ENCODE data around the gene ADGB.
"Not testable (repeated sequence)": the region's sequence is repeated elsewhere in the genome, so short reads cannot be mapped to it uniquely, and the experiment has no call there.

Gene ADGB

DNA sequence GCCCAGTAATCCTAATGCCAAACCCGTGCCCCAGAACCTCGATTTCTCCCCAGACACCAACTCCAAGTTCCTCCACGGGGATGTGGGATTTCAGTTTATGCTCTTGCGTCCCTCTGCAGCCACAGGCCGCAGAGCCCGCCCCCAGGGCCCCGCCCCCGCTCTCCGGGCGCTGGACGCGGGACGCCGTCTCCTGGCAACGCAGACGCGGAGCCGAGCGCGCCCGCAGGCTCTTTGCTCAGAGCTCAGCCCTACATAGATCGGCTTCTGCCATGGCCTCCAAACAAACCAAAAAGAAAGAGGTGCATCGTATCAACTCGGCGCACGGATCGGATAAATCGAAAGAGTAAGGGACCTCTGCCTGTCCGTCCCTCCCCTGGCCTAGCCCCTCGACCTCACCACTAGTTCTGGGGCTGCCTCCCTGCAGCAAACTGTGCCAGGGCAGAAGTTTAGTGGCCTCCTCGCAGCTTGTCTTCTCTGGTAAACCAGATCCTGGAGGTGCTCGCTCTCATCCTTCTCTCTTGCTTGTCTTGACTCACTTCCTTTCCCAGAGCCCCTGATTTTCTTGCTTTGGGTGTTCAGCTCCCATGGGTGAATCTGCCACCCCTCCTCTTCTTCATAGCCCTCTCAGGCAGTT, at the start of gene ADGB:
TSS of gene ADGB (plus strand) at position 201 of the 634 bp plus-strand sequence. CDS start at position 270, 69 bp downstream.
- peak; percentile 24 for DNase-seq (ENCODE audit: low spot score)

DNA sequence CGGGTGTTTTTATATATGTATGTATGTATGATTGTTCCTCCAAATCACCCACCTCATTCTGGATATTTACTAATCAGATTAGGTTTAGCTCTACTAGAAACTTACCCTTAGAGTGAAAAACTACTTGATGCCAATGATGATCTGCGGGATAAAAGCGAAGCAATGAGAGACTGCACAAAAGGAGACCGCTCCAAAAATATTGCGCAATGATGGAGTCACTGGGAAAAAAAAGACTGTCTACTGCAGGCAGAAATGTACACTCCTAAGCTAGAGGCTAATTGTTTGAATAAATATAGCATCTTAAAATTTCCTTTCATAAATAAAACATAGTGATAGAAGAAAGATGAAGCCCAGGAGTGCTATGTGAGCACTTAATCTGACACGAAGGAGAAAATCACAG, 47.9 kb upstream of the ADGB start:
- no peak for DNase-seq (ENCODE audit: low spot score)

DNA sequence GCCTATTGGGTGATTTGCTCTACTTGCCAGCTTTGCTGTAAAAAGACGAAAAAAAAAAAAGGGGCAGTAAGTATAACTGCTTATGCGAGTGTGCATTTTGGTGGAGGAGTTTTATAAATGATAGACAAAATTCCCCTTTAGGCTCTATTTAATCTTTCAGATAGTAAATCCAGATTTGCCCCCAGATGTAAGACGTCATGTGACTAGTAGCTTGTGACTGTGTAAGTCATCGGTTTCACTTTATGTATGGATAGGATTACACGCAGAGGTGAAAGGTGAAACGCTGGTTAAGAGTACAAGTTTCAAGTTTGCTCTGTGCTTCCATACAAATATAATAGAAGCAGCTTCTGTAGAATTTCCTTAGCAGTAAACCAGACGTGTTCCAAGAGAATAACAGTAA, 47.2 kb upstream of the ADGB start:
- DNase-seq (ENCODE audit: low spot score), result no peak

DNA sequence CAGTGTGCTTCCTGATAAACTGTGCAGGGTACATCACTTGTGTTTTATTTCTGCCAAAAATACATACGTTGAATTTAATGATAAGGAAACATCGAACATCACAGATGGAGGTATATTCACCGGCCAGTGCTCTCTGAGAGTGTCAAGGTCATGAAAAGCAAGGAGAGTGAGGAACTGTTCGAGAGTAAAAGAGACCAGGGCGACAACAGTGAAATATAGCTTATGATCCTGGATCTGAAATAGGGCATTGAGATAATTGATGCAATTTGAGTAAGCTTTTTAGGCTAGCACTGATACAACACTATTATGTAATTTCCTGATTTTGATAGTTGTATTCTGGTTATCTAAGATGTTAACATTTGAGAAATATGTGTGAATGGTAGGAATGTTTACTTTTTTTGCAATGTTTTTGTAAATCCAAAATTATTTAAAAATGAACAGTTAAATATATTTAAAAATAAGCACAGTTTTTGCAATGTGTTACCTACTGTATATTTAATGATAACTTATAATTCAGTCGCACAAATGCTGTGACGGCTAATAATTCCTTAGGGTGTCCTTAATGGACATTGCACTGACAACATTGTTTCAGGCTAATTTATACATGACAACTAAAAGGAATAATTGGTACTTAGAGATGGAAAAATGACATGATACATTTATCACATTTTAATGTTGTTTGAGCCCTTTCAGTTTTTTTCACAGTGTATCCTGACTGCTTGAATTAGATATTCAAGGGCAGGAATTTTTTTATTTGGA, 45.2 kb upstream of the ADGB start:
- no peak for DNase-seq (ENCODE audit: low spot score)

DNA sequence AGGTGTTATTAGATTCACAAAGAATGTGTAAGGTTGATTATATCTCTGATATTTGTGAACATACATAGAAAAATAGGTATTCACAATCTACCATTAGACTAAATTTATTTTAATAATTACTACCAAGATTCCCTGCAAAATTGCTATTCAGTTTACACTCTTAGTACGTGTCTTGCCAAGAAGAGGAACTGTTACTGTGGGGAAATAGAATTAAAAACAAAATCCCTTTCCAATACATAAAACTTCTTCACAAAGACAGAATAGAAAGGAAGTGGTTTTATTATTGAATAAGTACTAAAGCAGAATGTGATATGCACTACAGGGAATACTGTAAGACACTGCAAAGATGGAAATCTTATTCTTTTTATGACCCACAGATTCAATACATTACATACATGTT, 38.2 kb upstream of the ADGB start:
- no peak for DNase-seq (ENCODE audit: low spot score)

DNA sequence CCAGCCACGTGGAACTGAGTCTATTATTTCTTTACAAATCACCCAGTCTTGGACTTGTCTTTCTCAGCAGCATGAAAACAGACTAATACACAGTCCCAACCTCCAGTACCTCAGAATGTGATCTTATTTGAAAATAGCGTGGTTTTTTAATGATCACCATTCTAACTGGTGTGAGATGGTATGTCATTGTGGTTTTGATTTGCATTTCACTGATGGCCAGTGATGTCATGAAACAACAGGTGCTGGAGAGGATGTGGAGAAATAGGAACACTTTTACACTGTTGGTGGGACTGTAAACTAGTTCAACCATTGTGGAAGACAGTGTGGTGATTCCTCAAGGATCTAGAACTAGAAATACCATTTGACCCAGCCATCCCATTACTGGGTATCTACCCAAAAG, 32.1 kb upstream of the ADGB start:
- DNase-seq (ENCODE audit: low spot score), result not testable (repeated sequence)

DNA sequence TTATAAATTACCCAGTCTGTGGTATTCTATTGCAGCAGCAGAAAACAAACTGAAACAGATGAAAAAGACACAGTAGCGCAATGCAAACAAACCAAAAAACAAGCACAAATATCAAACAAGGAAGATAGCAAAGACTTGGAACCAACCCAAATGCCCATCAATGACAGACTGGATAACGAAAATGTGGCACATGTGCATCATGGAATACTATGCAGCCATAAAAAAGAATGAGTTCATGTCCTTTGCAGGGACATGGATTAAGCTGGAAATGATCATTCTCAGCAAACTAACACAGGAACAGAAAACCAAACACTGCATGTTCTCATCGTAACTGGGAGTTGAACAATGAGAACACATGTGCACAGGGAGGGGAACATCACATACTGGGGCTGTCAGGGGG, 30.2 kb upstream of the ADGB start:
- DNase-seq (ENCODE audit: low spot score), result not testable (repeated sequence)

DNA sequence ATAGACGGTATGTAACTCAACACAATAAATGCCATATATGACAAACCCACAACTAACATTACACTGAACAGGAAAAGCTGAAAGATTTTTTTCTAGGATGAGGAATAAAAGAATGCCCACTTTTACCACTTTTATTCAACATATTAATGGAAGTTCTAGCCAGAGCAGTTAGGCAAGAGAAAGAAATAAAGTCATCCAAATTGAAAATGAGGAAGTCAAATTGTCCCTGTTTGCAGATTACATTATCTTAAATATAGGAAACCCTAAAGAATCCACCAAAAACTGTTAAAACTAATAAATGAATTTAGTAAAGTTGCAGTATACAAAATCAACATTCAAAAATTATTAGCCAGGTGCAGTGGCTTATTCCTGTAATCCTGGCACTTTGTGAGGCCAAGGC, 24.6 kb upstream of the ADGB start:
- no peak for DNase-seq (ENCODE audit: low spot score)

DNA sequence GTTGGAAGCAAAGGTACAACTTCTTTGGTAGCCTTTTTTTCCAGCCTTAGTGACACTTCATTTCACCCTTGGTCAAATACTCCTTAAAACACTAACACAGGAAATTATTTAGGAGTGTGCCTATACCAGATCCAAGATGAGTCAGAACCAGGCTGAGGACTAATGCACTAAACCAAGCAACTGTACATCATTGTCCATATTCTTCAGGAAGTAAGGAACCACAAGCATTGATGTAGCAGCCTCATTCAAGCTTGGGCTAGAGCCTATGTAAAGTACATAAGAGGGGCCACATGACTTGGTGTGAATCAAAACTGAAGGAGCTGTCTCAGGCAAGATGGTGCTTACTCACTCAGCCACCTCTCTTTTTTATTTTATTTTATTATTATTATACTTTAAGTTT, 20.7 kb upstream of the ADGB start:
- no peak for DNase-seq (ENCODE audit: low spot score)

DNA sequence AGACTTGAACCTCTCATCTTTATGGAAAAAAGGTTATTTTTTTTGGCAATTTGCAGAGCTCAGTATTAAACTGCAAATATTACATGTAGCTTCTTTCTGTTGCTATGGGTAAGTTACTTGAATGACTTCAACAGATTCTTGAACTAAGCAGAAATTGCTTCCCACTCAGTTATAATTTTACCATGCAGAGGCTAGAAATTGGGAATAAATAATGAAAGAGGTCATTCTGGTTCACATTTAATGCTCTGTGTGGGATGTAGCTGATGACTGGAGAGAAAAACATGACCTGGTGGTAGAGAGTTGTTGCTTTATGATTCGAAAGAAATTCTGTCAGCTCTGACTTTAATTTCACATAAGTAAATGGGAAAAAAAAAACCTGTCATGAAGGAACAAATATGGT, 16.8 kb upstream of the ADGB start:
- no peak for DNase-seq (ENCODE audit: low spot score)

DNA sequence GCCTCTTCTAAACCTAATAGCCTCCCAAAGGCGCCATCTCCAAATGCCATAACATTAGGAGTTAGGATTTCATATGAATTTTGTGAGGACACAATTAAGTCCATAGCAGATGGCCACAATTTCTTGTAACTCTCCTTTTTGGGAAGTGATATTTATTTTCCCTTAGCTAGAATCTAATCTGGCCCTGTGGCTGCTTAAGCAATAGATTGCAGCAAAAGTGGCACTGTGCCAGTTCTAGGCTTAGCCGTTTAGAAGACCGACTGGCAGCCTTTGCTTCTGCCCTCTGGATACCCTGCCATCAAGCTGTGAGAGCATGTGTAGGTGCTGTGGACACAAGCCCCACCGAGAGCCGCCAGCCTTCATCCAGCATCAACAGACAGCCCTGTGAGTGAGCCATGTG, 15.9 kb upstream of the ADGB start:
- DNase-seq (ENCODE audit: low spot score), result peak; percentile 40

DNA sequence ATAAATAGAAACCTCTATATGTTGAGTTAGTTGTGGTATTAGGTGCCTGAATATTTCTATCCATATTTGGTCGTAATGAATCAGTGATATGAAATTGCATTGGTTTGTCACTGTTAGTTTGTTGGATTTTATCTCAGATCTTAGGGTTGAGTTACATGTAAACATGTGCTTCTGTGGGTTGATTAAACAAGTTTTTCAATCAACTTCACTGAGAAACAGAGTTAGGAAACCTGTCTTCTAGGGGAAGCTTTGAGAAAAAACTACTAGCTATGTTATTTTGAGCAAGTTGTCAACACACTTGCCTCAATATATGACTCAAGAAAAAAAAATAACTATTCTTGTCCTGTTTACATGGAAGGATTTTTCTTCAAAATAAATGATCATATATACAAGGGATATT, 14.8 kb upstream of the ADGB start:
- DNase-seq (ENCODE audit: low spot score), result no peak

DNA sequence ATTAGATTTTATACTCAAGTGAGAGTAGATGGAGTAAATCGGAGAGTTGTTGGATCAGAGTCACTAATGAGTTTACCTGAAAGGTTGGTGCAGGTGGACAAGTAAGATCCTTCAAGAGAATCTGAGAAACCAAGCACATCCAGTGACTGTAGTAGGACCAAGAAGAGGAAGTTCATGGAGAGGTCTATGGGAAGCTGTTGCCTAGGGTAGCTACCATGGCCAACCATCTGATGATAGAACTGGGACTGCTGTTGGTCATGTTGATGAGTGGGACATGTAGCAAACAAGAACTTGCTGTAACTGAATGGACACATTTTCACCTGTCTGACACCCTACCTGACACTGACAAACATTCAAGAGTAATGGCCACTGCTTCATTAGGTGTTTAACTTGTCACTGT, 11.3 kb upstream of the ADGB start:
- DNase-seq (ENCODE audit: low spot score), result no peak

DNA sequence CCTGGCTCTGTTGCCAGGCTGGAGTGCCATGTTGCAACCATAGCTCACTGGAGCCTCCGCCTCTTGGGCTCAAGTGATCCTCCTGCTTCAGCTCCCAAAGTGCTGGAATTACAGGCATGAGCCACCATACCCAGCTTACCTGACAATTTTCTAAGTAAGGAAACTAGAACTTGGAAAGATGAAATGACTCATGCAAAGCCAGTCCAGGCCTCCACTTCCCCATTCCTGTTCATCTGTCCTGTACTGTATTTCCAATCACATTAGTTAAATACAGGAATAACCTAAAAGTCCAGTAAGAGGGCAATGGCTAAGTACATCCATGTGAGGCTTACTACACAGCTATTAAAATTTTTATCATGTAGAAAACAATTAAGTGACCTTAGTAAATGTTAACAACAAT, 8.3 kb upstream of the ADGB start:
- no peak for DNase-seq (ENCODE audit: low spot score)

DNA sequence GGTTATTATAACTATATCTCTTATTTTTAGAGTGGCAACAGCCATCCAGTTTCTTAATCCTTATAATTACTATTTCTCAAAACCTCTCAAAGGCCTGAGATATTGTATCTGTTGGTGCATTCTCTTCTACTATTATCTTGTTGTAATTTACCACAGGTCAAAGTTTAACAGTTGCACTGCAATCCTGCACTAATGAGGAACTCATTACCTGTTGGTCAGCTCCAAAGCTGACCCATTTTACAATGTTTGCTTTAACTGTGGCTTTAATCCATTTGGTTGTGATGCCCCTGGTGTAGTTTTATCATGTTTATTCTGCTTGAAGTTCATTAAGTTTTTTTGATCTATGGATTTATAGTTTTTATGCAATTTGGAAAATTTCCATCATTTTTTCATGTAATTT, 6.3 kb upstream of the ADGB start:
- no peak for DNase-seq (ENCODE audit: low spot score)

DNA sequence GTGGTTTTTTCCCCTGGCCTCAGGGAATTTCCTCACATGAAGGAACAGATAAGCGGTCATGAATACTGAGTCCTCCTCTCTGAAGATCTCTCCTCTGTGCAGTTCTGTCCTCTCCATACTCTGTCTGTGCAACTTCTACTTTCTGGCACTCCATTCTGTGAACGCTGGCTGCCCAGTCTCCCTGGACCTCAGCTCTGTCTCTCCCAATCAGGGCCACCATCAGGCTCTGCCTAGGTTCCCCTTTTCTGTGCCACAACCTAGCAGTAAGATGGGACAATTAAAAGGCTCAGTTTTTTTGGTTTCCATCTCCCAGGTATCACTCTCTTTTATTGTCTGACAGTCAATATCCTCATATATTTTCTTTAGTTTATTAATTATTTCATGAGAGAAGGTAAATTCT, 4.8 kb upstream of the ADGB start:
- DNase-seq (ENCODE audit: low spot score), result peak; percentile 26

DNA sequence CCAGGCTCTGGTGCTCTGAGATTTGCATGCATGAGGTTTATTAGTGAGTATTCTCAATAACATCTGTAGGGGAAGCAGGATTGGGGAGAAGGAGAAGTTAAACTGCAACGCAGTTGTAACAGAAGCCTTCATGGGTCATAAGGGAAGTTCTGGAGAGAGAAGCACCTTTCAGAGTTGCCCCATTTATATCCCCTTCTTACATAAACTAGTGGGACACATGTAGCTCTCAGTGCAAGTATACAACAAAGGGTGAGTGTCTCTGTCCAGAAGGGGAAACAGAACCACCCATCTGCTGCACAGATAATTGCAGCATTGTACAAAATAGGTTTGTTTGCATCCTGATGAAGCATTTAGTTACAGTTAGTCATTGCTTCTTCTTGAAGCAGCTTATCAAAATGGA, 4.3 kb upstream of the ADGB start:
- DNase-seq (ENCODE audit: low spot score), result peak; percentile 51

DNA sequence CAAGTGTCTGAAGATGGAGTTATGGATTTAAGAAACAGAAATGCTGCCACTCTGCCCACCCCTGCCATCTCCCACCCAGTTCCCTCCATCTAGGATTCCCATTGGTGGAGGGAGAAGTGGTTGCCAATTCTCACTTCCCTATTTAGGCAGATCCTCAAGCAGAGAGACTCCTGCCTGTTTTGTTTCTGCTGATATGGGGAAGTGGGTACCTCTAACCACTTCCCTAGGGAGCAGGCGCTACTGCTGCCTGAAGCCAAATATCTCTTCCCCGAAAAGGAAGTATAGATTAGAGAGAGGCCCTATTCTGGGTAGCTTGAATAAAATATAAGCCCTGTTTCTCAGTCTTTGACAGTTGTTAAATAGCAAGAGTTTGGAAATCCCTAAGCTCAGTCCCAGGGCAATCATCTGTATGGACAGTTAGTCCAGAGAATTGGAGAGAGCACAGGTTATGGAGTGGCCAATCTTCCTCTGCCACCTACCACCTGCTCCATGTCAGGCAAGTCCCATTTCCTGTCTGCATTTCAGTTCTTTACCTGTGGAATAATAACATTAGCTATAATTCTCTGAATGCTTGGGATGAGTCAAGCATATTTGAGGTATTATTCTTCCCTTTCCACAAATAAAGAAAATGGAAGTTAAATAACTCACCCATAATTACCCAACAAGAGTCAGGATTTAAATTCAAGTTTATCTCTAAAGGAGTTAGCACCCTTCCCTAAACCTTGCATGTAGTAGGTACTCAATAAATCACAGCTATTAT, 2.6 kb upstream of the ADGB start:
- peak; percentile 61 for DNase-seq (ENCODE audit: low spot score)

DNA sequence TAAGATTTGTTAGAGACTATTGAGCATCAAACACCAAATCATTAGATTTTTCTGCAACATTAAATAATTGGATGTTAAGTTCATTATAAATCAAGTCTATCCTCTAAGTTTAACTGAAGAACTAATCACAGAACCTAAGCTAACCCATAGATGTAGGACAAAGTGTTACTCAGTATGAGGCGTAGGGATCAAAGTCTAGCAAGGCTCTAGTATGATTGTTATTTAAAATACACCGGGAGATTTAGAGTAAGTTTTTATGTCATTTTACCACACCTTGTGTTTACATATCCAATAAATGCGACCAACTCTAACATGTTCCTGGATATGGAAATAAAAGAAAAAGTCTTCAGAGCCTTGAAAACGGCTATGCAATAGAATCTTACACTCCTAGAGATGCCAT, 2.6 kb downstream of the ADGB start:
- DNase-seq (ENCODE audit: low spot score), result no peak

DNA sequence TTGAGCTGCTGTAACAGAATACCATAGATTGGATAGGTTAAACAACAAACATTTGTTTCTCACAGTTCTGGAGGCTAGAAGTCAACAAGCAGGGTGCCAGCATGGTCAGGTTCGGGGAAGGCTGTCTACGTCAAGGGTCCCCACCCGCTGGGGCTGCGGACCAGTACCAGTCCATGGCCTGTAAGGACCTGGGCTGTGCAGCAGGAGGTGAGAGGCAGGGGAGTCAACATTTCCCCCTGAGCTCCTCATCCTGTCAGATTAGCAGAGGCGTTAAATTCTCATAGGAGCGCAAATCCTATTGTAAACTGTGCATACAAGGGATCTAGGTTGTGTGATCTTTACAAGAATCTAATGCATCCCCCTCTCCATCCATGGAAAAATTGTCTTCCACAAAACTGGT, 3.8 kb downstream of the ADGB start:
- DNase-seq (ENCODE audit: low spot score), result no peak

DNA sequence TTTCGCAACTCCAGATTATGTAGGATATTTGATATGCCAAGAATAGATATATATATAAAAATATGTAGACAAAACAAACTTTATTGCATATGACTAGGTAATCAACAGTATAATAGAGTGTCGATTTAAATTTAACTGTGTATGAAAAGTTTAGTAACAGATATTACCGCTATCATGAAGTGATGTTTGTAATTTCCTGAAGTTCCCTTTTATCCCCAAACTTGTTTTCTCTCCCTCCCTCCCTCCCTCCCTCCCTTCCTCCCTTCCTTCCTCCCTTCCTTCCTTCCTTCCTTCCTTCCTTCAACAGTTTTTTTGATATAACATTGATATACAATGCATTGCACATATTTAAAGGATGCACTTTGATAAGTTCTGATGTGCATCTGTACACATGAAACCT, 15.2 kb downstream of the ADGB start:
- DNase-seq (ENCODE audit: low spot score), result no peak

DNA sequence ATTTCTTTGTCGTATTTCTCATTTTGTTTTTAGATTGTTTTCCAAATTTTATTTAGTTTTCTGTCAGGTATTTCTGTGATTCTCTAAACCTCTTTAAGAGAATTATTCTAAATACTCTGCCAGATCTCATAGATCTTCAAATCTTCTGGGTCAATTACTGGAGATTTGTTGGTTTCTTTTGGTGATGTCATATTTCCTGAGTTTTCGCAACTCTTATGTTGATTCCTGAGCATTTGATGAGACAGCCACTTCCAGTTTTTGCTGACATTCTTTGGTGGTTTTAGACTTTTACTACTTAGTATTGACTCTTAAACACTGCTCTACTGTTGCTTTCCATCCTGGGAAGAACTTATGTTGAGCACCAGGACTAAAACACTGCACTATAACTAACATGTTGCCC, 21.9 kb downstream of the ADGB start:
- no peak for DNase-seq (ENCODE audit: low spot score)

DNA sequence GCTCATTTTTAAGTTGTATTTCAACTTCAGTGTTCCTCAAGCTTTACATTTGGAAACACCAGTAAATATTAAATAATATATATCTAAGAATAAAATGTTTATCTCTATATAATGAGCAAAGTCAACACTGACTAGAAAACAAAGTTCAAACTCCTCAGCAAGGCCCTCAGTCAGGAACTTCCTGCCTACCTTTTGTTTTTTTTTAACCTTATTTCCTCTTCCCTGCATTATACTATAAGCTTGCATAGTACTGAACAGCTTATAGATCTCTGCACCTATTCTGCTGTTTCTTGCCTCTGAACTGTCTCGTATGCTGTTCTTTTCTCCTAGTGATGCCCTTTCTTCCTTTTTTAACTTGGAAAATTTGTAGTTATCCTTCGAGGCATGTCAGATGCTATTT, 29.6 kb downstream of the ADGB start:
- no peak for DNase-seq (ENCODE audit: low spot score)

Measured in globus pallidus (tissue), 1 donor.